ENCODE measurements around the gene SKOR2.

SKOR2 gene

GRCh38 chr18:47285456-47285855 is 34.0 kb upstream of the SKOR2 start:
- no peak for TF ChIP-seq CTCF (conservative IDR thresholded peaks at IDR 0.05; ENCODE audit: low read length)
- DNase-seq (ENCODE audit: low read depth), result no peak

GRCh38 chr18:47284721-47285395 is 33.4 kb upstream of the SKOR2 start:
- DNase-seq (ENCODE audit: low read depth), result no peak
- no peak overlapping the region for H3K4me3 ChIP-seq (ENCODE audit: low read length)
- no peak for TF ChIP-seq CTCF (conservative IDR thresholded peaks at IDR 0.05; ENCODE audit: low read length)

More at GRCh38 chr18:47285456-47285855, 34.0 kb upstream of the SKOR2 start:
- no peak overlapping the region for H3K4me3 ChIP-seq (ENCODE audit: low read length)

- peak; percentile 23 for DNase-seq (ENCODE audit: low read depth)
- peak; percentile 61 for TF ChIP-seq CTCF (conservative IDR thresholded peaks at IDR 0.05; ENCODE audit: low read length)
These were observed 32.0 kb upstream of the SKOR2 start for GRCh38 chr18:47283476-47283875.

GRCh38 chr18:47280121-47280520 is 28.7 kb upstream of the SKOR2 start:
- no peak overlapping the region for H3K4me3 ChIP-seq (ENCODE audit: low read length)
- no peak for DNase-seq (ENCODE audit: low read depth)
- TF ChIP-seq CTCF (conservative IDR thresholded peaks at IDR 0.05; ENCODE audit: low read length), result no peak

More at GRCh38 chr18:47283476-47283875, 32.0 kb upstream of the SKOR2 start:
- H3K4me3 ChIP-seq (ENCODE audit: low read length), result no peak overlapping the region

GRCh38 chr18:47274961-47275360 is 23.5 kb upstream of the SKOR2 start:
- no peak for TF ChIP-seq CTCF (conservative IDR thresholded peaks at IDR 0.05; ENCODE audit: low read length)
- peak; percentile 30 for DNase-seq (ENCODE audit: low read depth)
- no peak overlapping the region for H3K4me3 ChIP-seq (ENCODE audit: low read length)

- H3K4me3 ChIP-seq (ENCODE audit: low read length), result peak overlapping the region; percentile 64; the same call in 1 of the 2 replicates
- no peak for TF ChIP-seq CTCF (conservative IDR thresholded peaks at IDR 0.05; ENCODE audit: low read length)
- peak; percentile 85 for DNase-seq (ENCODE audit: low read depth)
These were observed 13.7 kb upstream of the SKOR2 start for GRCh38 chr18:47265197-47265596.

- peak overlapping the region; percentile 64 for H3K4me3 ChIP-seq (ENCODE audit: low read length)
- no peak for DNase-seq (ENCODE audit: low read depth)
- TF ChIP-seq CTCF (conservative IDR thresholded peaks at IDR 0.05; ENCODE audit: low read length), result no peak
These were observed 12.8 kb upstream of the SKOR2 start for GRCh38 chr18:47264308-47264700.
